H9 (cell line): ENCODE measurements around the gene P2RX7. TPM values are rescaled to one million over a fixed set of nuclear protein-coding genes. Genes with fewer than 3 reads are reported as not detected.

ENCODE experiments used
- DNase-seq: peaks from one replicate; pipeline ENCODE4 v3.0.0-alpha.2; 2017
- H2AFZ ChIP-seq: one replicate; pipeline ENCODE4 v1.6.1; 2013; ENCODE audit warnings: mild to moderate bottlenecking, low read length, control low read depth, moderate library complexity
- H2AK5ac ChIP-seq: 2 replicates; pipeline ENCODE4 v1.6.1; 2013; ENCODE audit warnings: low read length, control low read depth, mixed read lengths; ENCODE audit not compliant: insufficient read length
- H2BK120ac ChIP-seq: one replicate; pipeline ENCODE4 v1.6.1; 2013; ENCODE audit warnings: low read depth, mild to moderate bottlenecking, low read length, control low read depth, inconsistent platforms; ENCODE audit not compliant: poor library complexity, severe bottlenecking
- H2BK12ac ChIP-seq: 2 replicates; pipeline ENCODE4 v1.6.1; 2013; ENCODE audit warnings: low read length, control low read depth, mixed read lengths, low read depth; ENCODE audit not compliant: insufficient read length
- H2BK15ac ChIP-seq: 2 replicates; pipeline ENCODE4 v1.6.1; 2013; ENCODE audit warnings: low read depth, low read length, control low read depth
- H2BK20ac ChIP-seq: one replicate; pipeline ENCODE4 v1.6.1; 2013; ENCODE audit warnings: low read depth, mild to moderate bottlenecking, low read length, control low read depth, inconsistent platforms; ENCODE audit not compliant: poor library complexity, severe bottlenecking
- H2BK5ac ChIP-seq: 2 replicates; pipeline ENCODE4 v1.6.1; 2013; ENCODE audit warnings: low read length, control low read depth, mixed read lengths; ENCODE audit not compliant: insufficient read length
- H3K14ac ChIP-seq: 2 replicates; pipeline ENCODE4 v1.6.1; 2013; ENCODE audit warnings: low read length, control low read depth; ENCODE audit not compliant: insufficient read depth
- H3K18ac ChIP-seq: 2 replicates; pipeline ENCODE4 v1.6.1; 2013; ENCODE audit warnings: low read depth, mild to moderate bottlenecking, mixed read lengths, low read length, control low read depth; ENCODE audit not compliant: insufficient read length
- H3K23ac ChIP-seq: 2 replicates; pipeline ENCODE4 v1.6.1; 2013; ENCODE audit warnings: low read length, control low read depth, mixed read lengths, low read depth; ENCODE audit not compliant: insufficient read length
- H3K23me2 ChIP-seq: 2 replicates; pipeline ENCODE4 v1.6.1; 2013; ENCODE audit warnings: low read depth, mild to moderate bottlenecking, mixed read lengths, low read length, control low read depth; ENCODE audit not compliant: insufficient read length, poor library complexity, severe bottlenecking
- H3K27ac ChIP-seq: 2 replicates; pipeline ENCODE4 v1.5.1; 2013; ENCODE audit warnings: low read length, control low read depth, mixed read lengths, low read depth; ENCODE audit not compliant: insufficient read length
- H3K27me3 ChIP-seq: 2 replicates; pipeline ENCODE4 v1.6.1; 2013; ENCODE audit warnings: low read length, control low read depth, inconsistent platforms; ENCODE audit not compliant: insufficient read depth
- H3K4ac ChIP-seq: 2 replicates; pipeline ENCODE4 v1.6.1; 2013; ENCODE audit warnings: low read depth, mild to moderate bottlenecking, control low read depth, inconsistent platforms, low read length, moderate library complexity
- H3K4me1 ChIP-seq: 2 replicates; pipeline ENCODE4 v1.6.1; 2013; ENCODE audit warnings: low read length, control low read depth, inconsistent platforms; ENCODE audit not compliant: insufficient read depth
- H3K4me2 ChIP-seq: 2 replicates; pipeline ENCODE4 v1.6.1; 2013; ENCODE audit warnings: low read length, control low read depth, mixed read lengths; ENCODE audit not compliant: insufficient read length, insufficient read depth
- H3K56ac ChIP-seq: 2 replicates; pipeline ENCODE4 v1.6.1; 2013; ENCODE audit warnings: low read depth, mild to moderate bottlenecking, mixed read lengths, low read length, control low read depth; ENCODE audit not compliant: insufficient read length
- H3K79me1 ChIP-seq: 2 replicates; pipeline ENCODE4 v1.6.1; 2013; ENCODE audit warnings: low read depth, mild to moderate bottlenecking, moderate library complexity, low read length, control low read depth, inconsistent platforms; ENCODE audit not compliant: insufficient read depth, poor library complexity, severe bottlenecking
- H3K79me2 ChIP-seq: 2 replicates; pipeline ENCODE4 v1.6.1; 2013; ENCODE audit warnings: low read length, control low read depth, inconsistent platforms; ENCODE audit not compliant: insufficient read depth
- H3K9ac ChIP-seq: 2 replicates; pipeline ENCODE4 v1.6.1; 2013; ENCODE audit warnings: low read length, control low read depth, mixed read lengths; ENCODE audit not compliant: insufficient read length; ENCODE audit errors: extremely low read depth
- H3K9me3 ChIP-seq: one replicate; pipeline ENCODE4 v1.6.1; 2013; ENCODE audit warnings: low read depth, low read length, inconsistent platforms; ENCODE audit not compliant: control insufficient read depth
- H3T11ph ChIP-seq: one replicate; pipeline ENCODE4 v1.6.1; 2013; ENCODE audit warnings: mild to moderate bottlenecking, low read length, control low read depth, inconsistent platforms
- H4K20me1 ChIP-seq: one replicate; pipeline ENCODE4 v1.6.1; 2013; ENCODE audit not compliant: control insufficient read depth, insufficient read length, insufficient read depth
- H4K5ac ChIP-seq: 2 replicates; pipeline ENCODE4 v1.6.1; 2013; ENCODE audit warnings: low read depth, mild to moderate bottlenecking, mixed read lengths, low read length, control low read depth; ENCODE audit not compliant: insufficient read length
- H4K8ac ChIP-seq: replicated peaks from 2 replicates; pipeline ENCODE4 v1.6.1; 2013; ENCODE audit warnings: low read length, control low read depth, mixed read lengths, low read depth; ENCODE audit not compliant: insufficient read length
- H4K91ac ChIP-seq: 2 replicates; pipeline ENCODE4 v1.6.1; 2013; ENCODE audit warnings: low read depth, mild to moderate bottlenecking, moderate library complexity, mixed read lengths, low read length, control low read depth; ENCODE audit not compliant: insufficient read length
- H3K27ac Mint-ChIP-seq, 3 experiments: 2 replicates in 2 of 3; 3 replicates in 1 of 3; pipeline ENCODE4 v1.8.0; 2020 to 2021; ENCODE audit warnings: mixed read lengths in 3 of 3, mild to moderate bottlenecking in 1 of 3, moderate library complexity in 1 of 3
- H3K27me3 Mint-ChIP-seq: 2 replicates; pipeline ENCODE4 v1.8.0; 2021; ENCODE audit warnings: low read depth, mild to moderate bottlenecking, moderate library complexity, mixed read lengths
- H3K36me3 Mint-ChIP-seq, 3 experiments: 2 replicates in 2 of 3; 3 replicates in 1 of 3; pipeline ENCODE4 v1.8.0; 2020 to 2021; ENCODE audit warnings: low read depth in 3 of 3, mixed read lengths in 3 of 3; ENCODE audit not compliant: insufficient read depth in 1 of 3
- H3K4me1 Mint-ChIP-seq, 2 experiments: 2 replicates each; pipeline ENCODE4 v1.8.0; 2020; ENCODE audit warnings: mixed read lengths in 2 of 2
- H3K4me3 Mint-ChIP-seq, 2 experiments: 2 replicates in 1 of 2; 3 replicates in 1 of 2; pipeline ENCODE4 v1.8.0; 2020 to 2021; ENCODE audit warnings: mild to moderate bottlenecking in 2 of 2, mixed read lengths in 2 of 2, moderate library complexity in 1 of 2
- H3K9me3 Mint-ChIP-seq, 2 experiments: 2 replicates in 1 of 2; 3 replicates in 1 of 2; pipeline ENCODE4 v1.8.0; 2020; ENCODE audit warnings: mild to moderate bottlenecking in 2 of 2, mixed read lengths in 2 of 2, moderate library complexity in 1 of 2
- CTCF ChIP-seq: fragments of 200-600 bp; sonication (generic); conservative IDR thresholded peaks from 3 replicates; pipeline ENCODE4 v1.8.0; 2021; ENCODE audit warnings: antibody characterized with exemption, mild to moderate bottlenecking
- WGBS: extraction: QIAGEN DNeasy Blood & Tissue Kit; methylation state at CpG from one replicate; pipeline ENCODE4 v1.1.7; 2013; ENCODE audit warnings: missing lambda C conversion rate, low lambda C conversion rate, mixed read lengths; ENCODE audit not compliant: insufficient read length; ENCODE audit errors: extremely low coverage; 5-methylcytosine and 5-hydroxymethylcytosine counted together
- total RNA-seq: library from RNA; stranded (reverse); gene quantifications from 2 replicates; pipeline ENCODE4 v1.2.1, GENCODE V29; 2021

The P2RX7 gene
- total RNA-seq, 1 experiment from 2014 or later = 0.09 TPM

GRCh38 chr12:121170151-121170550 lies 37.5 kb downstream of the P2RX7 start:
- no peak overlapping the region for H2AFZ ChIP-seq
- no peak overlapping the region for H2BK12ac ChIP-seq
- no peaks in the 10 kb centered on the region; a peak in 1 of 5 replicates for H3K9me3 Mint-ChIP-seq
- no peaks in the 10 kb centered on the region for H3K4me1 ChIP-seq
- H3K27ac Mint-ChIP-seq = no peak overlapping the region
- no peak overlapping the region for H3K56ac ChIP-seq
- H3K9ac ChIP-seq = no peak overlapping the region
- no peaks in the 10 kb centered on the region for H3K9me3 ChIP-seq
- H4K5ac ChIP-seq = no peak overlapping the region
- no peaks in the 10 kb centered on the region for H3K79me2 ChIP-seq
- H3T11ph ChIP-seq = no peak overlapping the region
- H3K18ac ChIP-seq = no peak overlapping the region
- no peak overlapping the region for H3K27ac ChIP-seq
- WGBS = no CpG with 5 or more reads among the region's 5 CpGs
- H2BK120ac ChIP-seq = no peak overlapping the region
- H3K4me2 ChIP-seq = no peak overlapping the region
- no peaks in the 10 kb centered on the region for H3K79me1 ChIP-seq
- no peak overlapping the region for H3K14ac ChIP-seq
- H3K36me3 Mint-ChIP-seq = no peaks in the 10 kb centered on the region
- no peak overlapping the region for H2BK20ac ChIP-seq
- no peak overlapping the region for H3K4ac ChIP-seq
- DNase-seq = no peak
- no peak for TF ChIP-seq CTCF
- no peak overlapping the region for H2BK5ac ChIP-seq
- H3K4me3 Mint-ChIP-seq = no peak overlapping the region
- H3K23ac ChIP-seq = no peak overlapping the region
- H3K4me1 Mint-ChIP-seq = peaks cover 0 to 6% of the 10 kb centered on the region in 2 experiments; a peak in 1 of 4 replicates
- H2AK5ac ChIP-seq = no peak overlapping the region
- no peak overlapping the region for H2BK15ac ChIP-seq
- H3K23me2 ChIP-seq = no peaks in the 10 kb centered on the region
- no peak overlapping the region for H4K8ac ChIP-seq
- H3K27me3 Mint-ChIP-seq = no peaks in the 10 kb centered on the region; the same call in 1 of the 2 replicates
- no peaks in the 10 kb centered on the region for H4K20me1 ChIP-seq
- no peak overlapping the region for H4K91ac ChIP-seq
- no peaks in the 10 kb centered on the region for H3K27me3 ChIP-seq
